K562 (cell line): Measurements from ENCODE around the gene ZDHHC18. TPM values are rescaled to one million over a fixed set of nuclear protein-coding genes. Genes with fewer than 3 reads are reported as not detected.

ENCODE experiments used
- BDP1 ChIP-seq: IDR thresholded peaks from 3 replicates; pipeline ENCODE4 v1.6.1; 2011; ENCODE audit not compliant: insufficient read length, insufficient read depth
- BHLHE40 ChIP-seq: IDR thresholded peaks from 2 replicates; pipeline ENCODE4 v1.6.1; 2011; ENCODE audit warnings: low read length, improper control_type of control experiment
- CREB1 ChIP-seq, 2 experiments: sonication (generic) in 1 of 2; formaldehyde crosslinking in 1 of 2; IDR thresholded peaks; 2 replicates each; pipeline versions ENCODE4 v1.6.1 to v1.8.0; 2012 to 2022; ENCODE audit warnings: inconsistent platforms in 1 of 2, mild to moderate bottlenecking in 1 of 2, missing genetic modification reagents in 1 of 2, moderate library complexity in 1 of 2
- CREM ChIP-seq: IDR thresholded peaks from 2 replicates; pipeline ENCODE4 v1.6.1; 2014; ENCODE audit warnings: antibody characterized with exemption, low read depth
- EP400 ChIP-seq: fragments of 450-650 bp; IDR thresholded peaks from 2 replicates; pipeline ENCODE4 v1.6.1; 2017; ENCODE audit warnings: antibody characterized with exemption, mild to moderate bottlenecking, moderate library complexity
- NELFE ChIP-seq: IDR thresholded peaks from 2 replicates; pipeline ENCODE4 v1.6.1; 2011; ENCODE audit warnings: mild to moderate bottlenecking; ENCODE audit not compliant: insufficient read depth, insufficient read length
- NR2C1 ChIP-seq, 2 experiments: fragments of 450-650 bp; IDR thresholded peaks; 2 replicates each; pipeline ENCODE4 v1.6.1; 2017; ENCODE audit warnings: mild to moderate bottlenecking in 2 of 2, antibody characterized with exemption in 1 of 2, inconsistent platforms in 1 of 2, missing compliant biosample characterization in 1 of 2, missing genetic modification characterization in 1 of 2
- RBFOX2 ChIP-seq: fragments of 200-400 bp; formaldehyde crosslinking; IDR thresholded peaks from 2 replicates; pipeline ENCODE4 v1.6.1; 2017; ENCODE audit warnings: low read depth, mild to moderate bottlenecking, low read length, moderate library complexity
- XRCC3 ChIP-seq: fragments of 450-650 bp; IDR thresholded peaks from 2 replicates; pipeline ENCODE4 v1.6.1; 2017; ENCODE audit warnings: mild to moderate bottlenecking, moderate library complexity
- ZNF347 ChIP-seq: fragments of 450-650 bp; formaldehyde crosslinking; IDR thresholded peaks from 2 replicates; pipeline ENCODE4 v1.4.0; 2020; ENCODE audit warnings: low read depth, mild to moderate bottlenecking, moderate library complexity
- polyA plus RNA-seq, 8 experiments: library from polyadenylated mRNA; depleted of rRNA in 4 of 8; stranded (reverse) in 5 of 8; unstranded in 3 of 8; fragments of >200 nt; fragmentation: Nextera tagmentation in 2 of 8; fragmentation: Illumina TruSeq in 1 of 8; extraction: Ambion mirVana in 2 of 8; extraction: Trizol in 1 of 8; gene quantifications; 2 replicates each; pipeline versions ENCODE4 v1.2.1 to v1.2.3, GENCODE V29; 2011 to 2014; ENCODE audit warnings: inconsistent platforms in 1 of 8, missing spikeins in 1 of 8
- total RNA-seq, 7 experiments: library from RNA; depleted of rRNA in 6 of 7; stranded (reverse); fragments of >200 nt in 6 of 7; fragmentation: Illumina TruSeq in 2 of 7; extraction: Trizol in 2 of 7; gene quantifications; 2 replicates each; pipeline versions ENCODE4 v1.2.1 to v1.2.3, GENCODE V29; 2011 to 2021; ENCODE audit warnings: low replicate concordance in 1 of 7
- TF ChIP-seq, protein P1 (sequence below): fragments of 450-650 bp; IDR thresholded peaks from 2 replicates; pipeline ENCODE4 v1.6.1; 2014; ENCODE audit warnings: low read depth, mild to moderate bottlenecking, moderate library complexity, borderline replicate concordance
- TF ChIP-seq, protein P2 (sequence below): sonication (generic); formaldehyde crosslinking; IDR thresholded peaks from 2 replicates; pipeline ENCODE4 v1.8.1; 2022; ENCODE audit warnings: missing genetic modification reagents
- TF ChIP-seq, protein P3 (sequence below): fragments of 250-450 bp; sonication (Bioruptor Pico); IDR thresholded peaks from 2 replicates; pipeline ENCODE4 v1.9.0; 2021; ENCODE audit warnings: mild to moderate bottlenecking
- TF ChIP-seq, protein P4 (sequence below): IDR thresholded peaks from 2 replicates; pipeline ENCODE4 v1.6.1; 2014; ENCODE audit warnings: antibody characterized with exemption
- TF ChIP-seq, protein P5 (sequence below): fragments of 250-450 bp; sonication (Bioruptor Pico); IDR thresholded peaks from 2 replicates; pipeline ENCODE4 v1.5.0; 2022; ENCODE audit warnings: mild to moderate bottlenecking

ZDHHC18 gene
- total and polyA plus RNA-seq, 9 of the 15 experiments (the other 6 are each of a cell fraction or from before 2014, with no cell fraction given), result 0.42 to 35.6 (median 15.8) TPM

DNA sequence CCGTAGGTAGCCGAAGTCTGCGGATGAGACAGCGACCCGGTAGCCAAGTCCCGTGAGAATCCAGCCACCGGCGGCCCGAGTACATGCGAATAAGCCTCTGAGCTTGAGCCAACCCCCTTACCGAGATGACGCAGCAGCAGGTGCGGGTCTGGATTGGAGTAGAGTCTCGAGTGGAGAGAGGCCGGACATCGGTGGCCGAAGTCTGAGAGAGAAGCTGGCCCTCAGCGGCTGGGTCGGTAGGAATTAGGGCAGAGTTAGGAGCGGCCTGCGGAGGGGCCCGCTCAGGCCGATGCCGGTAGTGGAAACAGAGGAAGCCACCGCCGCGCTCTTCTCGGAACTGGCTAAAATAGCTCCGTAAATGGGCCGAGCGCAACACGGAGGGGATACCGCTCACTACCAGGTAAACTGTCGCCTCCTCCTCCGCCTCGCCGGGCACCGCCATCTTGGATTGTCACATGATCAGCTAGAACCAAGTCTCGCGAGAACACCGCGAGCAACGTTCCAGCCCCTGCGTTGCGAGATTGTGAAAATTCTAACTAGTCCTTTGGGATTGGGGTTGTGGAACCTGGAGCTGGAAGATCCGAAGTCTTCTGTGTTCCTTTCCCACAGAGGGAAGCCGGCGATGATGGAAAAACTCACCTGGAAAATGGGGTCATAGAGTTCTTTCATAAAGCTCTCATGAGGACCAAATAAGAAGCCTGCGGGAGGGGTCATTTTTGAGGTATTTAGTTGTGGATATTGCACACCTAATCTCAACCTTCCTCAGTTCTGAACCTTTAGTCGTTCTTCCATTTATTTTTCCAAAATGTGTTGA is 73.7 kb downstream of the ZDHHC18 start, which contains the start of gene GPATCH3 (continued):
- TF ChIP-seq, protein P1, sequence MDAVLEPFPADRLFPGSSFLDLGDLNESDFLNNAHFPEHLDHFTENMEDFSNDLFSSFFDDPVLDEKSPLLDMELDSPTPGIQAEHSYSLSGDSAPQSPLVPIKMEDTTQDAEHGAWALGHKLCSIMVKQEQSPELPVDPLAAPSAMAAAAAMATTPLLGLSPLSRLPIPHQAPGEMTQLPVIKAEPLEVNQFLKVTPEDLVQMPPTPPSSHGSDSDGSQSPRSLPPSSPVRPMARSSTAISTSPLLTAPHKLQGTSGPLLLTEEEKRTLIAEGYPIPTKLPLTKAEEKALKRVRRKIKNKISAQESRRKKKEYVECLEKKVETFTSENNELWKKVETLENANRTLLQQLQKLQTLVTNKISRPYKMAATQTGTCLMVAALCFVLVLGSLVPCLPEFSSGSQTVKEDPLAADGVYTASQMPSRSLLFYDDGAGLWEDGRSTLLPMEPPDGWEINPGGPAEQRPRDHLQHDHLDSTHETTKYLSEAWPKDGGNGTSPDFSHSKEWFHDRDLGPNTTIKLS, result peak; percentile 94
- TF ChIP-seq, protein P2, sequence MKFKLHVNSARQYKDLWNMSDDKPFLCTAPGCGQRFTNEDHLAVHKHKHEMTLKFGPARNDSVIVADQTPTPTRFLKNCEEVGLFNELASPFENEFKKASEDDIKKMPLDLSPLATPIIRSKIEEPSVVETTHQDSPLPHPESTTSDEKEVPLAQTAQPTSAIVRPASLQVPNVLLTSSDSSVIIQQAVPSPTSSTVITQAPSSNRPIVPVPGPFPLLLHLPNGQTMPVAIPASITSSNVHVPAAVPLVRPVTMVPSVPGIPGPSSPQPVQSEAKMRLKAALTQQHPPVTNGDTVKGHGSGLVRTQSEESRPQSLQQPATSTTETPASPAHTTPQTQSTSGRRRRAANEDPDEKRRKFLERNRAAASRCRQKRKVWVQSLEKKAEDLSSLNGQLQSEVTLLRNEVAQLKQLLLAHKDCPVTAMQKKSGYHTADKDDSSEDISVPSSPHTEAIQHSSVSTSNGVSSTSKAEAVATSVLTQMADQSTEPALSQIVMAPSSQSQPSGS (CRISPR knock-in tag), result no peak
- TF ChIP-seq CREB1 (IDR thresholded peaks at IDR 0.05) (peak; percentile 56), CREB1 (CRISPR knock-in tag; IDR thresholded peaks at IDR 0.05) (no peak), XRCC3 (no peak), NR2C1 (IDR thresholded peaks at IDR 0.05) (peak; percentile 43; the same call in 1 of the 2 replicates), NR2C1 (tag; IDR thresholded peaks at IDR 0.05) (peak; percentile 13; the same call in 1 of the 2 replicates), RBFOX2 (peak; percentile 86), CREM (peak; percentile 69), EP400 (peak; percentile 88), NELFE (no peak), BHLHE40 (peak; percentile 29; the same call in 1 of the 2 replicates), ZNF347 (CRISPR knock-in tag) (no peak), BDP1 (no peak)
- TF ChIP-seq, protein P3, sequence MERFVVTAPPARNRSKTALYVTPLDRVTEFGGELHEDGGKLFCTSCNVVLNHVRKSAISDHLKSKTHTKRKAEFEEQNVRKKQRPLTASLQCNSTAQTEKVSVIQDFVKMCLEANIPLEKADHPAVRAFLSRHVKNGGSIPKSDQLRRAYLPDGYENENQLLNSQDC (CRISPR knock-in tag), result 0 out of 2 replicates have a peak, but pooled peaks have one; percentile 39
- TF ChIP-seq, protein P4, sequence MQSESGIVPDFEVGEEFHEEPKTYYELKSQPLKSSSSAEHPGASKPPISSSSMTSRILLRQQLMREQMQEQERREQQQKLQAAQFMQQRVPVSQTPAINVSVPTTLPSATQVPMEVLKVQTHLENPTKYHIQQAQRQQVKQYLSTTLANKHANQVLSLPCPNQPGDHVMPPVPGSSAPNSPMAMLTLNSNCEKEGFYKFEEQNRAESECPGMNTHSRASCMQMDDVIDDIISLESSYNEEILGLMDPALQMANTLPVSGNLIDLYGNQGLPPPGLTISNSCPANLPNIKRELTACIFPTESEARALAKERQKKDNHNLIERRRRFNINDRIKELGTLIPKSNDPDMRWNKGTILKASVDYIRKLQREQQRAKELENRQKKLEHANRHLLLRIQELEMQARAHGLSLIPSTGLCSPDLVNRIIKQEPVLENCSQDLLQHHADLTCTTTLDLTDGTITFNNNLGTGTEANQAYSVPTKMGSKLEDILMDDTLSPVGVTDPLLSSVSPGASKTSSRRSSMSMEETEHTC, result peak; percentile 85; the same call in 1 of the 2 replicates
- TF ChIP-seq, protein P5, sequence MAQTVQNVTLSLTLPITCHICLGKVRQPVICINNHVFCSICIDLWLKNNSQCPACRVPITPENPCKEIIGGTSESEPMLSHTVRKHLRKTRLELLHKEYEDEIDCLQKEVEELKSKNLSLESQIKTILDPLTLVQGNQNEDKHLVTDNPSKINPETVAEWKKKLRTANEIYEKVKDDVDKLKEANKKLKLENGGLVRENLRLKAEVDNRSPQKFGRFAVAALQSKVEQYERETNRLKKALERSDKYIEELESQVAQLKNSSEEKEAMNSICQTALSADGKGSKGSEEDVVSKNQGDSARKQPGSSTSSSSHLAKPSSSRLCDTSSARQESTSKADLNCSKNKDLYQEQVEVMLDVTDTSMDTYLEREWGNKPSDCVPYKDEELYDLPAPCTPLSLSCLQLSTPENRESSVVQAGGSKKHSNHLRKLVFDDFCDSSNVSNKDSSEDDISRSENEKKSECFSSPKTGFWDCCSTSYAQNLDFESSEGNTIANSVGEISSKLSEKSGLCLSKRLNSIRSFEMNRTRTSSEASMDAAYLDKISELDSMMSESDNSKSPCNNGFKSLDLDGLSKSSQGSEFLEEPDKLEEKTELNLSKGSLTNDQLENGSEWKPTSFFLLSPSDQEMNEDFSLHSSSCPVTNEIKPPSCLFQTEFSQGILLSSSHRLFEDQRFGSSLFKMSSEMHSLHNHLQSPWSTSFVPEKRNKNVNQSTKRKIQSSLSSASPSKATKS, result peak; percentile 56; the same call in 1 of the 2 replicates
